NCI-H1436 (cell line): ENCODE results near the gene TECPR1.
A peak's percentile ranks its signal among the peaks of the same experiment; 100 is the strongest.

ENCODE experiments used
- DNase-seq: peaks from one replicate; lab custom pipeline; 2025; lab: John Stamatoyannopoulos, UW

TECPR1 gene

DNA sequence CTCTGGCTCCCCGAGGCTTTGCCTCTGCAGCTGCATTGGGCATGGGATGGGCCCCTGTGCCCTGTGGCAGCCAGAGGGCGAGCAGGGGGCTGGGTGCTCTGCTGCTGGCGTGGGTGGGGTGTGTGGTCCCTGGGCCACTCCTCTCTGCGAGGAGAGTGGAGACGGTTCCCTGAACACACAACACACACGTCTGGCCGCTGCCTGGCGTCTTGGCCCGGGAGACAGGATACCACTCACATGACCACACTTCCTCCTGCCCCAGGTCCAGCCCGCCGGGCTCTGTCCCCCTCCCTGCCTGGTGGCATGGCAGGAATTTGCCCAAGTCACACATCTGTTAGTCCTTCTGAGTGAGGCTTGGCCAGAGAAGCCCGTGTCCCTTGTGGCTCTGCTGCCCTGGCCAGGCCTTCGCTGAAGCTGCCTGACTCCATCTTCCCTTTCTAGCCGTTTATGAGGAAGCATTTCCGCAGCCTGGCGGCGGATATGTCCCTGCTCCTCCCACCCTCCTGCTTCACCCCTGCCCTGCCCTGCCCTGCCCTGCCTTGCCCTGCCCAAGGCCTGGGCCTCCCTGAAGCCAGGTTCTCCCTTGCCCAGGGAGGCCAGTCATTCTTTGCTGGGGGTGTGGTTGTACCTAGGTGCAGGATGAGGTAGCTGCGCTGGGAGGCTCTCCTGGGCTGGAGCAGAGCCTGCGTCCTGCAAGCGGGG is 32.5 kb upstream of the TECPR1 start:
- DNase-seq: no peak

DNA sequence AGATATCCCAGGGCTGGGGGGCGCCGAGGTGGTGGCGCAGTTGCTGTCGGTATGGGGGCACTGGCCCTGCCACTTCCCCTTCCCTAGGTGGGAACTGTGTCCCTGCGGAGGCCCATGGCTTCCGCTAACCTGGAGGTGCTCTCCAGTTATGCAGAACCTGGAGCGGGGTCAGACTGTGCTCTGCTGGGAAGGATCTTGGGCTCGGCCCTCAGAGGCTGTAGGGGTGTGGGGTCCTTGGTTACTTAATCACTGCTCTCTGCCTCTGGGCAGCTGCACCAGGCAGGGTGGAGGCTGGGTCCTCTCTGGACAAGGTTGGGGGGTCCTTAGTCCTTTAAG is 31.8 kb upstream of the TECPR1 start:
- DNase-seq: no peak

DNA sequence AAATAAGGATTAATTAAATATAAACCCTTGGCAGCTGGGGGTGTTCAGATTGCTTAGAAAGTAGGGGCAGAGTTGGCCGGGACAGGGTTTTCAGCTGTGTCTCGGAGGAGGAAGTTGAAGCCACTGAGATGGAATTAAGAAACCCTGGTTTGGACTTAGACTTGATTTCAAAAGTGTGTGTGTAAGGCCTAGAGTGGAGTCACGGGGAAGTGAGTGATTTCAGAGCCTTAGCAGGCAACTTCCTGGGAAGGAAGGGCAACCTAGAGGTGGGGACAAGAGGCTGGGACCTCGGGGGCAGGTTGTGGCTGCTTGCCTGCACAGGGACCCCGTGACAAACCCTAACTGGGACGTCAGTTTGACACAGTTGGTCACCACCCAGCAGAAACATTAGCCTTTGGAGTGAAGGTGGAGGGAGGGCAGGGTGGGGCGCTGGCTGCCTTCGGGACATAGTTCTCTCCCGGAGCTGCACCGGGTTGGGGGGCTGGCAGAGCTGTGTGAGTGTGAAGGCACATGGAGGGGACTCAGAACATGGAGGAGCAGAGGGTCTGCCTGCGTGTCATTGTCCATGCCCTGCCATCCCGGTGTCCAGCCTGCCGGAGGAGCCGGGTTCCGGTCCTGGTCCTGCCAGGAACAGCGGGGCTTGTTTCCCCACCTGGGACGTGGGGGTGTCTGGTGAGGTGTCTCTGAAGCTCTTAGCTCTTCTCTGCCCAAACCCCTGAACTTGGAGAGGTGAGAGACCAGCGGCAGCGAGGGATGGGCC is 31.3 kb upstream of the TECPR1 start:
- no peak for DNase-seq

- no peak for DNase-seq
These were observed 30.7 kb upstream of the TECPR1 start for GRCh38 chr7:98282703-98283102.

DNA sequence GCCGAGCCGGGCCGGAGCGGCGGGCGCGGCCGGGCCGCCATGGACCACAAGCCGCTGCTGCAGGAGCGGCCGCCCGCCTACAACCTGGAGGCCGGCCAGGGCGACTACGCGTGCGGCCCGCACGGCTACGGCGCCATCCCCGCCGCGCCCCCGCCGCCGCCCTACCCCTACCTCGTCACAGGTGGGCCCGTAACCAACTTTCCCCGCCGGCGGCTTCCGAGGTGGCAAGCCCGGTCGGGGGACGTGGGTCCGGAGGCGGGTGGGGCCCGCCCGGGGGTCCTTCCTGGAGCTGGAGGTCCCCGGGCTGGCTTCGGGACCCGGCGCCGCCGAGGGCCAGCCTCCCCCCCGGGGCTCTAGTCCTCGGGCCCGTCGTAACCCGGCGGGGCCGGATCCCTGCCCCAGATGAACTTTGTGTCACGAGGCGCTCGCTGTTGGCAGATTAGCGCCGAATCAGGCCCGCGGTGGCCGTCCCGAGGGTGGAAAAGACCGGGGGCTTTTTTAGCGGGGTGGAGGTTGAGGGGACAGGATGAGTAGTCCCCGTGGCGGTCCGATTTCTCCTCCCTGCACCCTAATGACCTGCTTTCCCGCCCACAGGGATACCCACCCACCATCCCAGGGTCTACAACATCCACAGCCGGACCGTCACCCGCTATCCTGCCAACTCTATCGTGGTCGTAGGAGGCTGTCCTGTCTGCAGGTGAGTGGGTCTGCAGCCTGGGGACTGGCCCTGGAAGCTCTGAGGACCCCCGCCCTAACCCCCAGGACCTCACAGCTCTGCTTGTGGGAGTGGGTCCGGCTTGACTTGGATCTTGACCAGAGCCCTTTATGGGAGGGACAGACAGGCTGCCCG is 29.9 kb upstream of the TECPR1 start:
- no peak for DNase-seq

GRCh38 chr7:98280791-98281756 is 29.0 kb upstream of the TECPR1 start, which contains the start of gene BRI3:
Gene BRI3, plus strand, starts transcription at chr7:98281686. Its CDS starts 110 bp downstream, at chr7:98281796.
- DNase-seq: peak; percentile 82

- no peak for DNase-seq
These were observed 28.3 kb upstream of the TECPR1 start for GRCh38 chr7:98280296-98280695.

DNA sequence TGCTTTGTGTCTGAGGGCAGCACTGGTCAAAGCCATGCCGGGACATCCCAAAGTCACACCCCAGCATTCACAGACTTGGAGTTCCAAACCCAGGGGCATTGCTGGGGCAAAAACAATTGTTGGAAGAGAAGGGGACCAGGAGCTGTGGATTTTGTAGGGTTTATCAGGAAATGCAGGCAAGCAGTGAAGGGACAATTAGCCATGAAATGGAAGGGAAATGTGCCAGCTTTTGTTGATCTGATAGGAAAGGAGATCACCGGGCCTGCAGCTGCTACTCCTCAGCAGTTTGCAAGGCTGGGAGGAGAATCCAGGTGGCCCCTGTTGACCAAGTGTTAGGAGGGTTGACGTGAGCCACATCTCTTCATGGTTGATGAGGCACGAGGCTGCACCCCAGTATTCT is 26.9 kb upstream of the TECPR1 start:
- DNase-seq: no peak

GRCh38 chr7:98278408-98278807 is 26.4 kb upstream of the TECPR1 start:
- no peak for DNase-seq

GRCh38 chr7:98276241-98276761 is 24.3 kb upstream of the TECPR1 start:
- DNase-seq: no peak

DNA sequence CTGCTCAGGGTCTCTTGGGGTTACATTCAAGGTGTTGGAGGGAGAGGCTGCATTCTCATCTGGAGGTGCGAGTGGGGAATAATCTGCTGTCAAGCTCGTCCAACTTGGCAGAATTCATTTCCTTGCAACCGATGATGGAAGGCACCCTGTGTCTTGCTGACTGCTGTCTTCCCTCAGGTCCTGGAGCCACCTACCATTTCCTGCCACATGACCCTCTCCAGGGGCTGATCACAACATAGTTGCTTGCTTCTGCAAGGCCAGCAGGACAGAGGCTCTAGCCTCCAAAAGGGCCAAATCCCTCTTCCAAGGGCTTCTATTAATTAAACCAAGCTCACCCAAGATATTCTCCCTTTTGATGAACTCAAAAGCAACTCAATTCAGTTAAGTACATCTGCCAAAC is 15.3 kb upstream of the TECPR1 start:
- DNase-seq: no peak

DNA sequence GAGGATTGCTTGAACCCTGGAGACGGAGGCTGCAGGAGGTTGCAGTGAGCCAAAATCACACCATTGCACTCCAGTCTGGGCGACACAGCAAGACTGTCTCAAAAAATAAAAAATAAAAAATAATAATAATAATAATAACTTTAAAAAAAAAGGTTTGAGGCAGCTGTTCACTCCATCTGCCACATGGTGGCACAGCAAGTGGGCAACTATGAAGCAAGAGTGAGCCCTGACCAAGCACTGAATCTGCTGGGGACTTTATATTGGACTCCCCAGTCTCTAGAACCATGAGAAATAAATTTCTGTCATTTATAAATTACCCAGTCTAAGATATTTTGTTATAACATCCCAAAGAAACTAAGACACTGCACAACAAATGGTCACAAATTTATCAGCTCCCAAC is 14.8 kb upstream of the TECPR1 start:
- DNase-seq: no peak

- DNase-seq: no peak
These were observed 13.8 kb upstream of the TECPR1 start for GRCh38 chr7:98265841-98266271.

GRCh38 chr7:98257701-98258100 is 5.7 kb upstream of the TECPR1 start:
- DNase-seq: no peak

DNA sequence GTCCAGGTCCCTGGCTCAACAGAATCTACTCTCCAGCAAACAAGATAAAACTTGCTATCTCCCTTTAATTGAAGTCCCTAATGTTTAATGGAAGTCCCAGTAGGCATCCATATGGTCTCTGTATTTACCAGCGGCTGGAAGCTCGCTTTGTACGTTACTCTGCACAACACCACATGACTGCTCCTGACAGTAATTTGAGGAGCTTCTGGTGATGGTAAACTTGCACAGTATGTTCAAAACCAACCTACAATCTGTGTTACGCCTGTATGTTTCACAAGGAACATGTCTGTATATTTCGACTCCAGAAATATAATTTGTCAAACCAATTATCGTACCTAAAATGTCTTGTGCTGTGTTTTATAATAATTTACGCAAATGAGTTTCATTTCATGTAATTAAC is 4.4 kb upstream of the TECPR1 start:
- no peak for DNase-seq

DNA sequence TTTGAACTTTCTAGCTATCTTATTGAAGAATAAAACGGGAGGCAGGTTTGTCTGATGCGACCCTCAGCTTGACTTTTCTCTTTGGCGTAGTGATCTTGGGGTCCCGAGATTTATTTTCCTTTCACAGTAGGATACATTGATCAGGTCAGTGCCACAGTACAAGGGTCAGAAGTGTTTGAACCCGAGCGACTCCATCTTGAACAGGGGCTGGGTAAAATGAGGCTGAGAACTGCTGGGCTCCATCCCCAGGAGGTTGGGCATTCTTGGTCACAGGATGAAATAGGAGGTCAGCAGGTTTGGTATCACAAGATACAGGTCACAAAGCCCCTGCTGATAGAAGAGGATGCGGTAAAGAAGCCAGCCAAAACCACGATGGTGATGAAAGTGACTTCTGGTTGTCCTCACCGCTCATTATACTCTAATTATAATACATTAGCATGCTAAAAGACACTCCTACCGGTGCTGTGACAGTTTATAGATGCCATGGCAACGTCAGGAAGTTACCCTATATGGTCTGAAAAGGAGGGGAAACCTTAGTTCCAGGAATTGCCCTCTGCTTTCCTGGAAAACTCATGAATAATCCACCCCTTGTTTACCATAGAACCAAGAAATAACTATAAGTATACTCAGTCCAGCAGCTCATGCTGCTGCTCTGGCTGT is 3.0 kb upstream of the TECPR1 start:
- no peak for DNase-seq

DNA sequence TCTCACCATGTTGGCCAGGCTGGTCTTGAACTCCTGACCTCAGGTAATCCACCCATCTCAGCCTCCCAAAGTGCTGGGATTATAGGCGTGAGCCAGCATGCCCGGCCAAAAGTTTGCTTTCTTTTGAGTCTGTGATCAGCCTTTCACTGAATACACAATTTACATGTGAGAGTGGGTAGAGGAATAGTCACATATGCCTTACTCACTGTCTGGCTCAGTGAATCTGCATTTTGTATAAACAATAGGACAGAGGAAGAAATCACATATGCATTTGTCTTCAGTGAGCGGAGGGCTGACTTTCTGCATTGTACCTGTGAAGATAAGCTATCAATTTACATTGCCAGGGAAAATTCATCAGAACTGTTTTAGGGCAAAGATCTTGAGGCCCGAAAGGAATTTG is 2.5 kb upstream of the TECPR1 start:
- DNase-seq: no peak

DNA sequence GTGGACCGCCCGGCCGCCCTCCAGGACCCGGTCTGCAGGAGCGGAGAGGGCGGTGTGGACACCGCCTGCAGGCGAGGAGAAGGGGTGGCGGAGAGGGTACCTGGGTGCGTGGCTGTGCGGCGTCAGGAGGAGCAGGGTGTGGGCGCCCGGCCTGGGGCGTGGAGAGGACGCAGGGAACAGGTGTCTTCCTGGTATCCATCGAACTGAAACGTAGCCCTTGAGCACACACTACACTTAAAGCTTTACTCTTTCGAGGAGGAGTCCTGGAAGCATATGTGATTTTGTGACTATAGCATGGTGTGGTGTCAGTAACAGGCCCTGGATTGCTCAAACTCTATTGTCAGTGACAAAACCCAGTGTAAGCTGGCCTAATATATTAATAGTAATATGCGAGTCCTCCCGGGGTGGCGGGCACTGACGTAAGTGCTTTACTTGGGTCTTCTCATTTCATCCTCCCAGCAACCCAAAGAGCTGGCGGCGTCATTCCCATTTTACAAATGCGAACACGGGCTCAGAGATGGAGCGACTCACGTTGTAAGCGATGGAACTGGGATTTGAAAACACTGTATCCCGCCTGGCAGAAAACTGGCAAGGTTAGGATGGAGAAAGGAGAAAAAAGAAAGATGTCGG is 508 bp upstream of the TECPR1 start:
- no peak for DNase-seq

- no peak for DNase-seq
These were observed 816 bp downstream of the TECPR1 start for GRCh38 chr7:98251231-98251600.

- no peak for DNase-seq
These were observed 1.2 kb downstream of the TECPR1 start for GRCh38 chr7:98250789-98251188.
